T-helper 9 cell (primary cell): Measurements from ENCODE around the gene ENTPD1.
"Not testable (repeated sequence)": the region's sequence is repeated elsewhere in the genome, so short reads cannot be mapped to it uniquely, and the experiment has no call there.

Experiments used
- DNase-seq: peaks from one replicate; pipeline ENCODE4 v3.0.0-alpha.2; 2020
- total RNA-seq, 2 donors: gene quantifications; one replicate each; lab custom pipeline; 2026; lab: John Stamatoyannopoulos, UW

The ENTPD1 gene, protein sequence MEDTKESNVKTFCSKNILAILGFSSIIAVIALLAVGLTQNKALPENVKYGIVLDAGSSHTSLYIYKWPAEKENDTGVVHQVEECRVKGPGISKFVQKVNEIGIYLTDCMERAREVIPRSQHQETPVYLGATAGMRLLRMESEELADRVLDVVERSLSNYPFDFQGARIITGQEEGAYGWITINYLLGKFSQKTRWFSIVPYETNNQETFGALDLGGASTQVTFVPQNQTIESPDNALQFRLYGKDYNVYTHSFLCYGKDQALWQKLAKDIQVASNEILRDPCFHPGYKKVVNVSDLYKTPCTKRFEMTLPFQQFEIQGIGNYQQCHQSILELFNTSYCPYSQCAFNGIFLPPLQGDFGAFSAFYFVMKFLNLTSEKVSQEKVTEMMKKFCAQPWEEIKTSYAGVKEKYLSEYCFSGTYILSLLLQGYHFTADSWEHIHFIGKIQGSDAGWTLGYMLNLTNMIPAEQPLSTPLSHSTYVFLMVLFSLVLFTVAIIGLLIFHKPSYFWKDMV
- total RNA-seq: 1.9 to 3.4 reads per million in 2 donors

DNA sequence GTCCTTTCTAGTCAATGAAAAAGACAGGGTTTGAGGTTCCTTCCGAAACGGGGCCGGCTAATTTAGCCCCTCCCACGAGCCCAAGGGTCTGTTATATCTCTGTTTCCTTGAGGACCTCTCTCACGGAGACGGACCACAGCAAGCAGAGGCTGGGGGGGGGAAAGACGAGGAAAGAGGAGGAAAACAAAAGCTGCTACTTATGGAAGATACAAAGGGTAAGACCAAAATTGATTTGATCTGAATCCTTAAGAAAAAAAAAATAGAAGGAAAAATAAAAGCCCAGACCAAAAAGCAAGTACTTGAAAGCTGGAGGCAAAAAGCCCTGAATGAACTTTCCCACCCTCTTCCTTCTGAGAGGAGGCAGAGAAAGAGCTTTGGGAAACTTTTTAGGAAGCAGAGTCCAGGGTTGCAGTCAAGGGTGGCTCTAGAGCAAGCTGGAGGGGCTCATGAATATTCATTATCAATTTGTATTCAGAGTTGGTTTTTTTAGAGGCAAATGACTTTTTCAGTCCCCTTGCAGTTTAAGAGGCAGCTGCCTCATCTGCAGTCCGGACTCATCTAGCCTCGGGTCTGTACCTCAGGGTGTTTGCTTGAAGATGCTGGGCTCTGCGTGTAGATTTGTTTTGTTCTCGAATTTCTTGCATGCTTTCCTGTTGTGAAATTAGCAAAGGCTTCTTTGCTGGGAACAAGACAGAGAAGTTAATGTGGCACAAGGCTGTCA lies at the start of gene ENTPD1:
TSS of gene ENTPD1 (plus strand) at position 123 of the 721 bp plus-strand sequence. CDS start at position 200, 77 bp downstream.
- DNase-seq: no peak

DNA sequence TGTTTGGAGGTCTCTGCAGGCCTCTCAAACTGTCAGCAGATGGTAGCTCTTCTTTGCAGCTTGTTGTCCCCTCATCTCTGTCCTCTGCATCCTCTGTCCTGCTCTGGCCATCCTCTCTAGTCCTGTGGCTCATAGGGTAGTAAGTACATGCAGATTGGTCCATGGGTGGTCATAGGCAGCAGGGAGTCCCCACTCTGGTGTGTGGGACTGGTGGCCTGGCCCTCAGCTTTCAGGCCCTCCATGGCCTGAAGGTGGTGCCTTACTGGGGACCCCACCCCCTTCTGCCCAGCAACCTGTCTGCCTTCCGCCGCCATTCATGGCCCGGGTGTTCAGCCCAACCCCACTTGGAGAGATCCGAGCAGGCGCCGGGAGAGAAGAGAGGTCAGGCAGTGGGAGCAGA lies 49.4 kb upstream of the ENTPD1 start:
- DNase-seq: no peak

DNA sequence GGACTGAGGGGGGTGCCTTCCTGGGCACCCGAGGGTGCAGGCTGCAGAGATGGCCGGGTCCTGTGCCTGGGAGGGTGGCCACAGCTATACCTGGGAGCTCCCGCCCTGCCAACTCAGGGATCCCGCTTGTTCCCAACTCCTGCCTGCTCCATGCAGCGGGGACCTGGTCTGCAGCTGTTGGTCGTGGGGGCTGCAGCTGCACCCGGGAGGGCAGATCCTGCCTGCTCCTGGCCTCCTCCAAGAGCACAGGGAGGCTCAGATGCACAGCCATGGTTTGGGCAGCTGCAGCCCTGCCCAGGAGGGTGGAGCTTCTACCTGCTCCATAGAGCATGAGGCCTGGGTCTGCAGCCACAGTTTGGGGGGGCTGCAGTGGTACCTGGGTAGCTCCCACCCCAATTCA lies 49.0 kb upstream of the ENTPD1 start:
- no peak for DNase-seq

DNA sequence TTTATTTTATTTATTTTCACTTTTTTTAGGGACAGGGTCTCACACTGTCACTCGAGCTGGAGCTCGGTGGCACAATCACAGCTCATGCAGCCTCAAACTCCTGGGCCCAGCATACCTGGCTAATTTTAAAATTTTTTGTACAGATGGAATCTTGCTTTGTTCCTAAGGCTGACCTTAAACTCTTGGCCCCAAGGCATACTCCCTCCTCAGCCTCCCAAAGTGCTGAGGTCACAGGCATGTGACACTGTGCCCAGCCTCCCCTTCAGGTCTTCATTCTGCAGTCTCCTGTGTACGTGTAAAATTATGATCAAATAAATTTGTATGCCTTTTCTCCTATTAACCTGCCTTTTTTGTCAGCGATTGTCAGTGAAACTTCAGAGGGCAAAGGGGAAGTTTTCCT lies 44.5 kb upstream of the ENTPD1 start:
- no peak for DNase-seq

DNA sequence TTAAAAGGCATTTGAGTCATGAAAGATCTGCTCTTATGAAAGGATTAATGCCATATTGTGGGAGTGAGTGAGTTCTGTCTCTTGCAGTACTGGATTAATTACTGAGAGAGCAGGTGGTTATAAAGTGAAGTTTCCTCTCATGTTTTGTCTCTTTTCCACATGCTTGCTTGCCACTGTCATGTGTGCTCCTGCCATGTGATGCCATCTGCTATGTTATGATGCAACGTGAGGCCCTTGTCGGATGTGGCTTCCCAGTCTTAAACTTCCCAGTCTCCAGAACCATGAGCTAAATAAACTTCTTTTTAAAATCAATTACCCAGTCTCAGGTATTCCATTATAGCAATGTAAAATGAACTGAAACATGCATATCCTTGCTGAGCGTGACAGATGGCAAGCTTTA lies 39.5 kb upstream of the ENTPD1 start:
- no peak for DNase-seq

DNA sequence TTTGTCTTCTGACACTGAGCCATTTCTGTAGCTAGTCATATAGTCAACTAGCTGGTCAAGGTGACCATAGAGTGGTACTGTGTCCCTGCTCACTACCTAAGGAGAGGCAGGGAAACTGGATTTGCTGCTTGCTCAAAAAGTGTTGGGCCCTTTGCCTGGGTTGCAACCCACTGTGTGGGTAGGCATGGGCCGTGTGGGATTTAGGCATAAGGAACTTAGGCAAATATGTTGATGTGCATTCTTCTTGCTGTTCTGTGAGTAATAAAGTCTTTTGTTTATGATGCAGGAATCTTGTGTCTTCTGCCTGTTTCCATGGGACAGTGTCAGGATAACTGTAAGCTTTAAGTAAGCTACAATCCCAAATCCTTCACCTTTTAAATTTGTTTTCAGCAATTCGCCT lies 39.1 kb upstream of the ENTPD1 start:
- DNase-seq: no peak

DNA sequence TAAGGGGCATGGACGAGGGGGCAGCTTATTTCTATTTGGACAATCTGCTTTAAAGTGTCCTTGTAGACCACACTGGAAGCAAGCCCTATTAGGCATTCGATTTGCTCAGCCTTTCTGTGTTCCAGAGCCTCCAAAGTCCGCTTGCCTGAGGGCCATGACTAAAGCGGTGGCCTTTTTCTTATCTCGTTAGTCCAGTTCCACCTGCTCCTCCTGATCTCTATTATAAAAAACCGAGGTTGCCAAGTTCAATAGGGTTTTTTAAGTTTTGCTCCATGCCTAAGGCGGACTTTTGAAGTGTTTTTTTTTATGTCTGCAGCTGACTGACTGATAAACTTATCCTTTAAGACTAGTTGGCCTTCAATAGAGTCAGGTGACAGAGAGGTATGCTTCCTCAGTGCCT lies 35.2 kb upstream of the ENTPD1 start:
- DNase-seq: not testable (repeated sequence)

DNA sequence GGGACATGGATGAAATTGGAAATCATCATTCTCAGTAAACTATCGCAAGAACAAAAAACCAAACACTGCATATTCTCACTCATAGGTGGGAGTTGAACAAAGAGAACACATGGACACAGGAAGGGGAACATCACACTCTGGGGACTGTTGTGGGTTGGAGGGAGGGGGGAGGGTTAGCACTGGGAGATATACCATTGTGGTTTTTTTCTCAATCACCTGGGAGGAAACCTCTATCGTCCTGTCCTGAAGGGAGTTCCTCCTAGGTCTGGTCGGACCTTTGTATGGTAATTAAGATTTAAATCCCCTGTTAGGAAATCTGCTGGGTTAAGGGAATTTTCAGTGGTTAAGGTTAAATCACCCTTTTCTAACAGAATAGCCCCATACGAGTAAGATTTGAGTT lies 33.5 kb upstream of the ENTPD1 start:
- not testable (repeated sequence) for DNase-seq

DNA sequence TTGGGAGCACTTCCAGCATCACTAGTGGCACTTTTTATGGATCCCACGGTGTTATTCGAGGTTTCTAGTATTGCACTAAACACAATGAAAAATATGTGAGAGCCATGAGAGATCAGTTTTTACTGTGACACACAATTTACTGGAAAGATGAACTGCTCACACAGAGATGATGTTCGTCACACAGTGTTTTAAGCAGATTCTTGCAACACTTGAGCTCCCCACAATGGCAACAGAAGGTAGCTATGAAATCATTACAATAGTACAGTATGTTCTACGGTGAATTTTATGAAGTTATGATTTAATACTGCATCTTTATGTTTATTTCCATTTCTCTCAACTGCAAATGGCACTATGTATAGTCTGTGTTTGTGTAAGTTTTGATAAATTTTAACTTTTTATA lies 27.4 kb upstream of the ENTPD1 start:
- no peak for DNase-seq

DNA sequence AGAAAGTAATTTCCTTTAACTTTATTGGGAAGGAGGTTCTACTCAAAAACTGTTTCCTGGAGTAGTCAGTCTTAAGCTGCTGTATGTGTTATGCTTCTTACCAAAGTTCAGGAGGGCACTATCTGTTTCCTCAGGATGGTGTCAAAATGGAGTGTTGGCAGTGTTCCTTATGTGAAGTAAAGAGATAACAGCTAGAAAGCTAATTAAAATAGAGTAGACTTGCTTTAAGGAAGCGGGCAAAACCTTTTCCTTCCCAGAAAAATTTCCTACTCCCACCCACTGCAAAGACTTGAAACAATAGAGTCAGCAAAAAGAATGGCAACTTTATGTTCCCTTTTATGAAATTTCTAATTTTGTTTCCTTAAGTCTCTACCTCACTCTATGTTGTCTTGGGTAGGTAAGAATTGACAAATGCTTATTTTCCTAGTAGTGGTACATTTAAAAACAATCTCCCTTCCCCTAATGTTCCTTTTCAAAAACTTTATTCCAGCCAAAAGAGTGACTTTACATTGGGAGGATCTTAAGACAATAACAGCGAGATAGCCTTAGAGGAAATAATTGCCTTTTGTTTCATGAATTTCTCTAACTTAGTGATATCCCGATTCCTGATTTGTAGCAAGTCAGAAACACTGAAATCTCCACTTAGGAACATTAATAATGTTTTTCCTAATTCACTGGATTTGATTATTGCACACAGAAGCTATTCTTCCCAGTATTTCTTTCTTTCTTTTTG lies 26.5 kb upstream of the ENTPD1 start:
- DNase-seq: no peak

DNA sequence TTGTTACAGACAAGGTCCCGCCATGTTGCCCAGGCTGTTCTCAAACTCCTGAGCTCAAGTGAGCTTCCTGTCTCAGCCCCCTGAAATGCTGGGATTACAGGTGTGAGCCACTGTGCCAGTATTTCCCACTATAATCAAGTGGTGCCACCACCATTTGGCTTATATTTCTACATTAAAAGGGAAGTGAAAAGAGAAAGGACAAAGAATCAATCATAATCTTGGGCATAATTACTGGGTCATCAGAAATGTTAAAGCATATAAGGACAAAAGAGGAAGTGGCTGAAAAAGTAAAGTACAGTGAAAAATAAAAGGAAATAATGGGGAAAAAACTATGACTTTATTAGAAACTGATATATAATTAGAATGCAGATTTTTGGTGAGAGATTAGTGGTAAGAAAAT lies 25.7 kb upstream of the ENTPD1 start:
- no peak for DNase-seq

DNA sequence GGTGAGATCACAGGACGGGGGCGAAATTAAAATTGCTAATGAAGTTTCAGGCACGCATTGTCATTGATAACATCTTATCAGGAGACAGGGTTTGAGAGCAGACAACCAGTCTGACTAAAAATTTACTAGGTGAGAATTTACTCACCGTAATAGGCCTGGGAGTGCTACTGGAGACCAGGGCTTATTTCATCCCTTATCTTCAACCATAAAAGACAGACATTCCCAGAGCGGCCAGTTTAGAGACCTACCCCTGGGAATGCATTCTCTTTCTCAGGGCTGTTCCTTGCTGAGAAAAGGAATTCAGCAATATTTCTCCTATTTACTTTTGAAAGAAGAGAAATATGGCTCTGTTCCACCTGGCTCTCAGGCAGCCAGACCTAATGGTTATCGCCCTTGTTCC lies 23.1 kb upstream of the ENTPD1 start:
- not testable (repeated sequence) for DNase-seq

DNA sequence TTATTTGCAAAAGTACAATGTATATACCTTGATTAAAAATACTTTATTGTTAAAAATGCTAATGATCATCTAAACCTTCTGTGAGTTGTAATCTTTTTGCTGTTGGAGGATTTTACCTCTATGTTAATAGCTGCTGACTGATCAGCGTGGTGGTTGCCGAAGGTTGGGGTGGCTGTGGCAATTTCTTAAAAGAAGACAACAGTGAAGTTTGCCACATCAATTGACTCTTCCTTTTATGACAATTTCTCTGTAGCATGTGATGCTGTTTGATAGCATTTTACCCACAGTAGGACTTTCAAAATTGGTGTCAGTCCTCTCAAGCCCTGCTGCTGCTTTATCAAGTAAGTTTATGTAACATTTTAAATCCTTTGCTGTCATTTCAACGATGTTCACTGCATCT lies 16.9 kb upstream of the ENTPD1 start:
- DNase-seq: no peak

DNA sequence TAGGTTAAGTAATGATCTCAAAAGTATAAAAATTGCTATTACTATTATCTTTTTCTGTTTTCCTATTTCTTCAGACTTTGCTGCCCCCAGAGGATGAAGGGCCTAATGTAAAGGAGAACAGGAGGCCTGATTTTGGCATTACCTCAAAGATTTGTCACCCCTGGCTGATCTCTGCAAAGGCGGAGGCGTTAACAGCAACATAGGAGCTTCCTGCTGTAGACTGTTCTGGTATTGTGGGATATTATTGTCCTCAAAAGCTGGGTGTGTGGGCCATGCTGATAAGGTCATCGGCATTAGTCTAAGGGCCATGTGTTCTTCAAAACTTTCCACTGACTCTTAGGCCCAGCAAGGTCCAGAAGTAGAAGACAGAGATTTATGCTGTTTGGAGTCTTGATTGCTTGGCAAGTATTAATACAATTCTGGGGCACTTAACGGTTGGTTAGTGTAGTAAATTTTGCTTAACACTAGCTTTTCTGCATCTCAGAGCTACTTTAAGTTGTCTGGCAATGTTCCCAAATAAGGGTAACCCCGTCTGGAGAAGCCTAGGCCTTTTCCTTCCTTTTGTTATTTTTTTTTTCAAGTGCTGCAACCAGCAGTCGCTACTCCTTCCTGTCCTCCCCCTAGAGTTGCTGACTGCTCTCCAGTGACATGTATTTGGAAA lies 14.0 kb upstream of the ENTPD1 start:
- DNase-seq: no peak

DNA sequence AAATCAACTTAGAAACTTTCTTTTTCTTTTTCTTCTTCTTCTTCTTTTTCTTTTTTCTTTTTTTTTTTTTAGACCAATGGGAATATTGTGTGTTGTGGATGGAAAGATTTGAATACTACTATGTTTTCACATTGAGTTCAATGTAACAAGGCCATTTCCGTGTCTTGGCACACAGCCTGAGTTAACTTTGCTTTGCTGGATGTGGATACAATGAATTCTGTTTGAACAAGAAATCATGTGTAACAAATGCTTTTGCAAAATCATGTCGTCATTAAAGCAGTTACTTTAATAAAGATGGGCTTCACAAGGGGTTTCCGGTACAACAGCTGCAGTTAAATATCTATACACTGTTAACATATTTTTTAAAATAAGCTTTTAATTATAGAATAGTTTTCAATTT lies 13.5 kb upstream of the ENTPD1 start:
- no peak for DNase-seq

DNA sequence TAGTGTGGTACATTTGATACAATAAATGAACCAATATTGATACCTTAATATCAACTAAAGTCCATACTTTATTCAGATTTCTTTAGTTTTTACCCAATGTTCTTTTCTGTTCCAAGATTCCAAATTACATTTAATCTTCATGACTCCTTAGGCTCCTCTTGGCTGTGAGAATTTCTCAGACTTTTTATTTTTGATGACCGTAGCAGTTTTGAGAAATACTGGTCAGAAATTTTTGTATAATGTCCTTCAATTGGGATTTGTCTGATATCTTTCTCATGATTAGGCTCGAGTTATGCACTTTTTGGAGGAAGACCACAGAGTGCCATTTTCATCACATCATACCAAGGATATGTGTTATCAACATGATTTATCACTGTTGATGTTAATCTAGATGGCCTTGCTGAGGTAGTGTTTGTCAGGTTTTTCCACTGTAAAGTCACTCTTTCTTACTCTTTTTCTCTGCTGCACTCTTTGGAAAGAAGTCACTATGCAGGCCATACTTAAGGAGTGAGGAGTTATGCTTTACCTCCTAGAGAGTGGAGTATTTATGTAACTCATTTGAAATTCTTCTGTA lies 12.9 kb upstream of the ENTPD1 start:
- DNase-seq: no peak

DNA sequence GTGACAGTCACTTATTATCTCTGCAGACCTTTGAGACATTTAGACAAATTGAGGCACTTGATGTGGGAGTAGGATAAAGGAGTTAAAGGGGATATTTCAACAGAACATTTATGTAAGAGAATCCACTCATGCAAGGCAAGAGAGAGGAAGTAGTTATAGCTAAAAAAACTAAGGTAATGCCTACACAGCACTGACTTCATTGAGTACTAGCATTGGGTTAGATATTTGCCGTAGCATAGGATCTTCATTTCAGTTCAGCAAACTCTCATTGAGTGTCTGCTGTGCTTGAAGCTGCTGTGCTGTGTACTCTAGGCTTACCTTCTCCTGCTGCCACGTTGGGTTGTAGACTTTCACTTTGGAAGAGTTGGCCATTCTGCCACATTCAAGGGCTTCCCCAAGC lies 10.5 kb upstream of the ENTPD1 start:
- DNase-seq: no peak

DNA sequence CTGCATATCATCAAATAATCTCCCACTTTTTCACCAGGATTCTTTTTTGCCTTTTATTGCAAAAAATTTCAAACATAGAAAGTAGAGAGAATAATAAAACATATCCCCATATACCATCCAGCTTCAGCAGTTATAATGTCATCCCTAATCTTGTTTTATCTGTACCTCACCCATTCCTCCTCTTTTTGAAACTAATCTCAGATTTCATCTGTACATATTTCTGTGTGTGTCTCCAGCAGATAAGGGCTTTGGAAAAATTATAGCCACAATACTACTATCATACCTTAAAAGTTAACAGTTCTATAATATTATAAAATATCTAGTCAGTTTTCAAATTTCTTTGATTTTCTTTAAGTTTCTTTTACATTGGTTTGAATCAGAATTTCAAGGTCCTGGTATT lies 7.6 kb upstream of the ENTPD1 start:
- no peak for DNase-seq

DNA sequence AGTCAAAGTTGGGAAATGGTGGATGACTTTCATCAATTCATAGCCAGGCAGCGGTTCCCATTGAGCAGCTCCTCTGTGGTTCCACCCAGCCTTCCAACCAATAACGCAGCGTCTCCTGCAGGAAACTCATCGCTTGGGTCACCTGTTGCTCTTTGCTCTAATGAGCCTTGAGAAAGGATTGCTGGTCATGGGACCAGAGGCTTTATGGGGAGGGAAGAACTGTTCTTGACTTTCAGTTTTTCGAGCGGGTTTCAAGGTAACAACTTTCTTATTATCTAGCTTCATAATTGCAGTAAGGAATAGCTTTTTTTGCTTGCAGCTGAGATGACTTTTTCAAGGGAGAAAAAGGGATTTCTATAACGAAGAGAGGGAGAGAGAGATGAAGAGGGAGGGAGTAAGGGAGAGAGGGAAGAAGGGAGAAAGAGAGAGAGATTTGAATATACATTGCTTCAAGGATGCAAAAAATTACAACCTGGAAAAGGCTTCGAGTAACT lies 405 bp upstream of the ENTPD1 start:
- no peak for DNase-seq

DNA sequence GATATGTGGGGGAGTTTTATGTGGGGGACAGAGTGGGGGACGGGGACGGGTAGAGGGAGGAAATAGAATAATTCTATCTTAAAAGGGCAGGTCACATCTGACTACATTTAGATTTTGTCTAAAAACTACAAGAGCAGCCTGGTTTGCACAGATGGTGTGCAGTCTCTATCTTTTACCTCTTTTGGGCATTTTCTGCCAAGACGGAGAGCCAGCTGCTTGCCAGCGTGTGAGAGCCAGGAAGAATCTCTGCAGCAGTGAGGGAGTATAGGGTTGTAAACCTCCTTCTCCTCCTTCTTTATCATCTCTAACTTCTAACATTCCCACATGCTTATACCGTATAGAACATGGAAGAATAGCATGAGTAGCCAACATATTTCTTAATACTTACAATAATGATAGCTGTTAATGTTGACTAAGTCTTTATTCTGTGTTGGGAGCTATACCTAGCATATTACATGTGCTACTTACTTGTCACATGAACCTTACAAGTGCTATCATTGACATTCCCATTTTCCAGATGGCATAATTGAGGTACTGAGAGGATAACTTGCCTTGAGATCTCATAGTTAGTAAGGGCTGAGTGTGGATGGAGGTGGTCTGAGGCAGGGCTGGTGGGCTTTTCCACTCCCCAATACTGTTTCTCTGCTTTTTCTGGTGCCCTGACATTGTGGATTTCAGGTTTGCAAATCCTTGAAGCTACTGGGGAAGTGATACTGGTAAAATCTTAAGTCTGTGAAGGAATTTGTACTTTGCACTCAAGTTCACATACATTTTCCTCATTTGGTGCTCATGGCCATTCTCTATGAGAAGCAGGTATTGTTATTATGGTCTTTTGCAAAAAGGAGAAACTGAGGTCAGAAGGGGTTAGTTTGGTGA lies 1.1 kb downstream of the ENTPD1 start:
- no peak for DNase-seq

DNA sequence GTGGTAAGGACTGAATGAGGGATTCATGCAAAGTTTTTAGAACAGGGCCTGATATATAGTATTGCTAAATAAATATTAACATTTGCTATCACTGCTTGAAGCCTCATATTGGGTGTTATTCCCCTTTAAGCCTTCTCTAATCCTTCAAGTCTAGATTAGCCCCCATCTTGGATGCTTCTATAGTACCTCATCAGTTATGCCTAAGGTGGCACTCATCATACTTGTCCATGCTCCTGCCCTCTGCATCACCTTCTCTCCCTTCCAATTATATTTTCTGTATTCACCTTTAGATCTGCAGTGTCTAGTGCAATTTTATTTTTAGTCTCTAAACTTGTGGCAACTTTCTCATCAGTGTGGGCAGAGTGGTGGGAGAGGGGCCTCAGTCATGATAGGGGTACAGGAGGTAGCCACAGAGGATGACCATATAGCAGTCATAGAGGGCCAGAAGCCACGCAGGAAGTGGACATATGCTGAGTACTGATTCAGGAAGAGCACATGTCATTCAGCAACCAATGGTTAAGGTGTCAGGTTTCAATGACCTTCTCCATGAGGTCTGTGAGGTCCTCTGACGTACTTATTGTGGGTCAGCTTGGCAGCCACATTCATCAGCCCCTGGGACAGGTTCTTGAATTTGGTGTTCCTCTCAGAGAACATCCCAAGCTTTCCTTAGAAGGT lies 2.5 kb downstream of the ENTPD1 start:
- DNase-seq: no peak
